Vagina (tissue), 2 donors: ENCODE measurements around the gene TMC3.

Experiments used
- CTCF ChIP-seq, 3 experiments: fragments of 450-650 bp in 2 of 3; fragments of 200-600 bp in 1 of 3; sonication (generic) in 1 of 3; IDR thresholded peaks; one replicate each; pipeline ENCODE4 v1.5.1; 2017 to 2019; ENCODE audit warnings: antibody characterized with exemption in 3 of 3, mild to moderate bottlenecking in 2 of 3, moderate library complexity in 2 of 3
- POLR2A ChIP-seq, 2 donors: fragments of 450-650 bp; IDR thresholded peaks; one replicate each; pipeline ENCODE4 v1.6.1; 2017; ENCODE audit warnings: antibody characterized with exemption in 2 of 2, mild to moderate bottlenecking in 2 of 2, moderate library complexity in 2 of 2
- POLR2AphosphoS5 ChIP-seq, 2 donors: sonication (generic); formaldehyde crosslinking; IDR thresholded peaks; one replicate each; pipeline ENCODE4 v1.9.0; 2017; ENCODE audit warnings: antibody characterized with exemption in 2 of 2, mild to moderate bottlenecking in 2 of 2, low read depth in 1 of 2; ENCODE audit not compliant: insufficient read depth in 1 of 2

- TF ChIP-seq CTCF (IDR thresholded peaks at IDR 0.05) (no peak), POLR2AphosphoS5 (IDR thresholded peaks at IDR 0.05; ENCODE audit: insufficient read depth in 1 of 2, low read depth in 1 of 2) (peak in 1 of 2 donors; percentile 37), POLR2A (IDR thresholded peaks at IDR 0.05) (no peak)
These were observed 51.2 kb downstream of the TMC3 start for GRCh38 chr15:81322676-81323253.
